Trophoblast cell (in vitro differentiated cells and primary cell): ENCODE data around the gene FHOD3.
A peak's percentile ranks its signal among the peaks of the same experiment; 100 is the strongest.

Experiments used
- DNase-seq, 2 donors: peaks; one replicate each; pipeline ENCODE4 v3.0.0-alpha.2; 2016
- H2AFZ ChIP-seq: 2 replicates; pipeline ENCODE4 v1.6.1; 2013; ENCODE audit warnings: low read length, moderate library complexity, mild to moderate bottlenecking; ENCODE audit not compliant: insufficient read depth, poor library complexity
- H2AK5ac ChIP-seq: 2 replicates; pipeline ENCODE4 v1.6.1; 2013; ENCODE audit warnings: mild to moderate bottlenecking, low read length
- H2BK120ac ChIP-seq: 2 replicates; pipeline ENCODE4 v1.6.1; 2013; ENCODE audit warnings: low read length, mild to moderate bottlenecking, moderate library complexity; ENCODE audit not compliant: insufficient read depth, poor library complexity
- H2BK12ac ChIP-seq: 2 replicates; pipeline ENCODE4 v1.6.1; 2013; ENCODE audit warnings: mild to moderate bottlenecking, low read length, moderate library complexity
- H2BK5ac ChIP-seq: 2 replicates; pipeline ENCODE4 v1.6.1; 2013; ENCODE audit warnings: low read length, low read depth, moderate library complexity, mild to moderate bottlenecking; ENCODE audit not compliant: poor library complexity
- H3K14ac ChIP-seq: 2 replicates; pipeline ENCODE4 v1.6.1; 2013; ENCODE audit warnings: mild to moderate bottlenecking, low read length
- H3K18ac ChIP-seq: 2 replicates; pipeline ENCODE4 v1.6.1; 2013; ENCODE audit warnings: mild to moderate bottlenecking, low read length
- H3K23ac ChIP-seq: 2 replicates; pipeline ENCODE4 v1.6.1; 2013; ENCODE audit warnings: low read length
- H3K27ac ChIP-seq: 2 replicates; pipeline ENCODE4 v1.5.1; 2013; ENCODE audit warnings: low read depth, mild to moderate bottlenecking, inconsistent platforms, low read length, moderate library complexity
- H3K27me3 ChIP-seq: 2 replicates; pipeline ENCODE4 v1.6.1; 2013; ENCODE audit warnings: inconsistent platforms, mild to moderate bottlenecking, low read length, moderate library complexity; ENCODE audit not compliant: insufficient read depth
- H3K36me3 ChIP-seq, 2 experiments: 1 replicate in 1 of 2; 2 replicates in 1 of 2; pipeline ENCODE4 v1.6.1; 2013; ENCODE audit warnings: low read length in 2 of 2, mild to moderate bottlenecking in 2 of 2, moderate library complexity in 1 of 2; ENCODE audit not compliant: insufficient read depth in 2 of 2, control insufficient read depth in 1 of 2
- H3K4ac ChIP-seq: 2 replicates; pipeline ENCODE4 v1.6.1; 2013; ENCODE audit warnings: low read depth, mild to moderate bottlenecking, low read length, moderate library complexity
- H3K4me1 ChIP-seq, 2 experiments: 1 replicate in 1 of 2; 2 replicates in 1 of 2; pipeline ENCODE4 v1.6.1; 2013; ENCODE audit warnings: low read length in 2 of 2, mild to moderate bottlenecking in 2 of 2, moderate library complexity in 1 of 2; ENCODE audit not compliant: insufficient read depth in 2 of 2, control insufficient read depth in 1 of 2
- H3K4me2 ChIP-seq: 2 replicates; pipeline ENCODE4 v1.6.1; 2013; ENCODE audit warnings: inconsistent platforms, mild to moderate bottlenecking, low read length, moderate library complexity
- H3K4me3 ChIP-seq: 2 replicates; pipeline ENCODE4 v1.5.1; 2013; ENCODE audit warnings: mild to moderate bottlenecking, low read depth, low read length, inconsistent platforms
- H3K79me1 ChIP-seq: one replicate; pipeline ENCODE4 v1.6.1; 2013; ENCODE audit warnings: low read length
- H3K79me2 ChIP-seq: 2 replicates; pipeline ENCODE4 v1.6.1; 2013; ENCODE audit warnings: low read length, mild to moderate bottlenecking; ENCODE audit not compliant: control insufficient read depth, insufficient read depth, poor library complexity
- H3K9ac ChIP-seq: 2 replicates; pipeline ENCODE4 v1.6.1; 2013; ENCODE audit warnings: mild to moderate bottlenecking, low read length
- H3K9me3 ChIP-seq: 2 replicates; pipeline ENCODE4 v1.6.1; 2013; ENCODE audit warnings: low read depth, mild to moderate bottlenecking, control low read depth, inconsistent platforms, low read length; ENCODE audit not compliant: insufficient read depth
- H4K12ac ChIP-seq: 2 replicates; pipeline ENCODE4 v1.6.1; 2013; ENCODE audit warnings: low read depth, mild to moderate bottlenecking, low read length, moderate library complexity
- H4K8ac ChIP-seq: 2 replicates; pipeline ENCODE4 v1.6.1; 2013; ENCODE audit warnings: low read depth, mild to moderate bottlenecking, low read length, moderate library complexity
- H4K91ac ChIP-seq: one replicate; pipeline ENCODE4 v1.6.1; 2013; ENCODE audit warnings: low read depth, mild to moderate bottlenecking, low read length, moderate library complexity
- WGBS: extraction: QIAGEN DNeasy Blood & Tissue Kit; methylation state at CpG from one replicate; pipeline ENCODE4 v1.1.7; 2013; ENCODE audit warnings: missing lambda C conversion rate; ENCODE audit not compliant: insufficient read length, insufficient coverage; ENCODE audit errors: extremely low coverage; 5-methylcytosine and 5-hydroxymethylcytosine counted together

The FHOD3 gene

DNA sequence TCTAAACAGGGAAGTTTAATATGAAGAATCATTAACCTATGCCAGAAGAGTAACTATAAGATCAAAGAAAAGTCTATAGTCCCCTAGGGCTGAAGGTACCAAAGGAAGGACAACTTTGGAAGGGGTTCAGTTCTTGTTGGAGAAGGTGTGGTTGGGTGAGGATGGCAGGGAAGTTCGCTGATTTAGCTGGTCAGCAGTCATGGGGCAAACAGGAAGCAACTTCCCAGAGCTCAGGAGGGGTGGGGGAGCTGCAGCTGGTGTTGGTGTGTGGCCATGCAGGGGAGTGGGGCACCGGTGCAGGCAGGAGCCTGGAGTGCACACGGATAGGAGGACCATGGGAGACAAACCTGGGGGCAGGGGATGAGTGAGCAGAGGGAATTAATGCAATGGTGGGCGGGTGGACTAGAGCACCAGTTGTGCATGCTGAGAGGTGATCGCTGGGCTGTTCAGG, 34.0 kb downstream of the FHOD3 start:
- no CpG with 5 or more reads among the region's 5 CpGs for WGBS
- Histone ChIP-seq H2BK5ac (no peak overlapping the region), H3K9me3 (no peaks in the 10 kb centered on the region), H3K18ac (peak overlapping the region; percentile 47), H4K91ac (peak overlapping the region; percentile 13), H3K27me3 (no peaks in the 10 kb centered on the region), H3K79me1 (peaks cover 4% of the 10 kb centered on the region), H3K14ac (peak overlapping the region; percentile 42), H2AFZ (no peak overlapping the region), H3K27ac (peak overlapping the region; percentile 28), H4K8ac (no peak overlapping the region), H3K9ac (no peak overlapping the region), H3K79me2 (peaks cover 2% of the 10 kb centered on the region), H2BK12ac (no peak overlapping the region), H2AK5ac (no peak overlapping the region), H3K4me3 (peak overlapping the region; percentile 13), H3K4ac (peak overlapping the region; percentile 28), H4K12ac (no peak overlapping the region), H2BK120ac (no peak overlapping the region), H3K4me2 (no peak overlapping the region), H3K4me1 (peaks cover 24% of the 10 kb centered on the region in 2 experiments), H3K23ac (no peak overlapping the region), H3K36me3 (peaks cover 2 to 10% of the 10 kb centered on the region in 2 experiments)
- DNase-seq = no peak

- no peak overlapping the region for H2AK5ac ChIP-seq
- H3K14ac ChIP-seq = no peak overlapping the region
- peaks cover 22% of the 10 kb centered on the region in 2 experiments for H3K4me1 ChIP-seq
- H3K23ac ChIP-seq = no peak overlapping the region
- H3K27ac ChIP-seq = no peak overlapping the region
- no peak for DNase-seq
- no CpG with 5 or more reads among the region's 3 CpGs for WGBS
- H4K12ac ChIP-seq = no peak overlapping the region
- peaks cover 4% of the 10 kb centered on the region for H3K79me1 ChIP-seq
- no peak overlapping the region for H2BK12ac ChIP-seq
- no peak overlapping the region for H4K91ac ChIP-seq
- H3K79me2 ChIP-seq = peaks cover 2% of the 10 kb centered on the region
- no peak overlapping the region for H2BK5ac ChIP-seq
- no peak overlapping the region for H2AFZ ChIP-seq
- no peak overlapping the region for H4K8ac ChIP-seq
- H3K36me3 ChIP-seq = peaks cover 2 to 10% of the 10 kb centered on the region in 2 experiments
- no peaks in the 10 kb centered on the region for H3K27me3 ChIP-seq
- no peak overlapping the region for H3K4ac ChIP-seq
- peak overlapping the region; percentile 55 for H3K18ac ChIP-seq
- H3K9ac ChIP-seq = no peak overlapping the region
- no peaks in the 10 kb centered on the region for H3K9me3 ChIP-seq
- H2BK120ac ChIP-seq = no peak overlapping the region
- H3K4me2 ChIP-seq = no peak overlapping the region
- no peak overlapping the region for H3K4me3 ChIP-seq
Observed at GRCh38 chr18:36333414-36333813, 35.9 kb downstream of the FHOD3 start.

GRCh38 chr18:36334798-36335197, 37.3 kb downstream of the FHOD3 start:
- H2AFZ ChIP-seq = no peak overlapping the region
- H4K8ac ChIP-seq = no peak overlapping the region
- H3K4me1 ChIP-seq = peaks cover 14% of the 10 kb centered on the region in 2 experiments
- peaks cover 4% of the 10 kb centered on the region for H3K79me1 ChIP-seq
- peaks cover 2% of the 10 kb centered on the region for H3K79me2 ChIP-seq
- WGBS = no CpG with 5 or more reads among the region's 3 CpGs
- H3K27ac ChIP-seq = no peak overlapping the region
- H3K4me3 ChIP-seq = no peak overlapping the region
- no peak overlapping the region for H2BK5ac ChIP-seq
- H3K4me2 ChIP-seq = no peak overlapping the region
- no peak overlapping the region for H3K4ac ChIP-seq
- H2BK12ac ChIP-seq = no peak overlapping the region
- no peaks in the 10 kb centered on the region for H3K9me3 ChIP-seq
- H2BK120ac ChIP-seq = no peak overlapping the region
- H2AK5ac ChIP-seq = no peak overlapping the region
- H3K27me3 ChIP-seq = no peaks in the 10 kb centered on the region
- no peak overlapping the region for H3K23ac ChIP-seq
- H4K12ac ChIP-seq = no peak overlapping the region
- DNase-seq = no peak
- H3K14ac ChIP-seq = no peak overlapping the region
- peaks cover 0 to 7% of the 10 kb centered on the region in 2 experiments for H3K36me3 ChIP-seq
- no peak overlapping the region for H3K18ac ChIP-seq
- no peak overlapping the region for H3K9ac ChIP-seq
- no peak overlapping the region for H4K91ac ChIP-seq

GRCh38 chr18:36335476-36336279, 38.2 kb downstream of the FHOD3 start:
- no peak overlapping the region for H3K4me2 ChIP-seq
- no peak overlapping the region for H3K14ac ChIP-seq
- no peak overlapping the region for H2BK12ac ChIP-seq
- no peak overlapping the region for H3K4ac ChIP-seq
- no peak overlapping the region for H2BK5ac ChIP-seq
- no peak overlapping the region for H3K4me3 ChIP-seq
- no peak overlapping the region for H2AK5ac ChIP-seq
- peaks cover 0 to 7% of the 10 kb centered on the region in 2 experiments for H3K36me3 ChIP-seq
- H4K91ac ChIP-seq = no peak overlapping the region
- H2AFZ ChIP-seq = no peak overlapping the region
- no peak for DNase-seq
- peaks cover under 1% of the 10 kb centered on the region for H3K79me1 ChIP-seq
- no CpG with 5 or more reads among the region's 16 CpGs for WGBS
- H3K4me1 ChIP-seq = peaks cover 8% of the 10 kb centered on the region in 2 experiments
- no peak overlapping the region for H3K23ac ChIP-seq
- peaks cover 2% of the 10 kb centered on the region for H3K79me2 ChIP-seq
- no peak overlapping the region for H3K18ac ChIP-seq
- H4K12ac ChIP-seq = no peak overlapping the region
- H3K27me3 ChIP-seq = no peaks in the 10 kb centered on the region
- no peak overlapping the region for H3K9ac ChIP-seq
- no peak overlapping the region for H4K8ac ChIP-seq
- no peak overlapping the region for H3K27ac ChIP-seq
- no peaks in the 10 kb centered on the region for H3K9me3 ChIP-seq
- H2BK120ac ChIP-seq = no peak overlapping the region
